Posterior vena cava (tissue), 2 donors: ENCODE data around the gene TMEM117. TPM values are rescaled to one million over a fixed set of nuclear protein-coding genes. Genes with fewer than 3 reads are reported as not detected.

ENCODE experiments used
- DNase-seq: peaks from one replicate; pipeline ENCODE4 v3.0.0-alpha.2; 2020; ENCODE audit warnings: low spot score
- intact Hi-C, 2 donors: fragments of 100-400 bp; cut with DNase I; formaldehyde crosslinking; loops; one replicate each; pipeline versions ENCODE4 v1.14.1 to v1.14.2; 2022 to 2023
- long read RNA-seq, 2 donors: library from polyadenylated mRNA; unstranded; transcript quantifications; one replicate each; pipeline ENCODE4 v2.0.0, GENCODE V29; 2020 to 2021
- total RNA-seq, 2 donors: library from RNA; stranded (reverse); fragmentation: NEBNext Ultra II Directional; extraction: Animal tissue kit (Norgen Biotek cat#: 25700); gene quantifications; one replicate each; pipeline ENCODE4 v1.2.1, GENCODE V29; 2021
- donor health status: DM: yes; HTN: yes; CAD: no.
- donor health status: DM: yes; HTN: yes; CAD: no.

The TMEM117 gene
- 10 to 100 TPM in 1 of 2 donors, 1 to 10 TPM in 1; 10.0 to 11.4 TPM for total RNA-seq
- long read RNA-seq, donor 1, partial matches to known transcripts = 0 of 5 reads
- long read RNA-seq, donor 1, other reads (novel, unspliced or antisense) = 2 of 5 reads
- long read RNA-seq, donor 2, partial matches to known transcripts = 2 of 10 reads
- long read RNA-seq, donor 2, other reads (novel, unspliced or antisense) = 4 of 10 reads

- intact Hi-C loops = no loop called here
- peak; percentile 92 for DNase-seq
These were observed at the start of gene TMEM117 for GRCh38 chr12:43835656-43836474. Gene TMEM117, plus strand, starts transcription at chr12:43836081.

GRCh38 chr12:43786899-43787693 is 48.8 kb upstream of the TMEM117 start:
- intact Hi-C loops = no loop called here

GRCh38 chr12:43789941-43790340 is 45.9 kb upstream of the TMEM117 start:
- no peak for DNase-seq
- intact Hi-C loops = no loop called here

More at GRCh38 chr12:43786899-43787693, 48.8 kb upstream of the TMEM117 start:
- DNase-seq = no peak

- no peak for DNase-seq
- intact Hi-C loops = no loop called here
These were observed 40.1 kb upstream of the TMEM117 start for GRCh38 chr12:43795716-43796280.

- intact Hi-C loops = no loop called here
- DNase-seq = no peak
These were observed 38.2 kb upstream of the TMEM117 start for GRCh38 chr12:43797561-43798217.

GRCh38 chr12:43805149-43805859 is 30.6 kb upstream of the TMEM117 start:
- DNase-seq = no peak
- intact Hi-C loops = loop anchor here in 1 of 2 donors (10.0 kb wide), 1 partner anchor 79 kb away; no protein-coding TSS in a partner anchor

GRCh38 chr12:43805860-43806736 is 29.8 kb upstream of the TMEM117 start, which contains the start of gene TWF1:
Gene TWF1, minus strand, starts transcription at chr12:43806317. Its CDS starts 72 bp downstream, at chr12:43806245.
- peak; percentile 97 for DNase-seq
- intact Hi-C loops = loop anchor here in 1 of 2 donors (10.0 kb wide), 1 partner anchor 79 kb away; no protein-coding TSS in a partner anchor

- intact Hi-C loops = loop anchor here in 1 of 2 donors (10.0 kb wide), 1 partner anchor 78 kb away; no protein-coding TSS in a partner anchor
- no peak for DNase-seq
These were observed 29.2 kb upstream of the TMEM117 start for GRCh38 chr12:43806737-43807072.

- intact Hi-C loops = loop anchor here in 1 of 2 donors (10.0 kb wide), 1 partner anchor 77 kb away; no protein-coding TSS in a partner anchor
- DNase-seq = no peak
These were observed 28.5 kb upstream of the TMEM117 start for GRCh38 chr12:43807386-43807785.

- DNase-seq = no peak
- intact Hi-C loops = no loop called here
These were observed 23.8 kb upstream of the TMEM117 start for GRCh38 chr12:43812057-43812456.

GRCh38 chr12:43812926-43813325 is 23.0 kb upstream of the TMEM117 start:
- no peak for DNase-seq
- intact Hi-C loops = no loop called here

- DNase-seq = no peak
- intact Hi-C loops = no loop called here
These were observed 20.5 kb upstream of the TMEM117 start for GRCh38 chr12:43815416-43815815.

- DNase-seq = no peak
- intact Hi-C loops = no loop called here
These were observed 19.7 kb upstream of the TMEM117 start for GRCh38 chr12:43816168-43816567.

- intact Hi-C loops = no loop called here
- no peak for DNase-seq
These were observed 11.6 kb upstream of the TMEM117 start for GRCh38 chr12:43824207-43824775.

- intact Hi-C loops = no loop called here
- DNase-seq = no peak
These were observed 9.2 kb upstream of the TMEM117 start for GRCh38 chr12:43826681-43827080.

- intact Hi-C loops = no loop called here
These were observed 8.8 kb upstream of the TMEM117 start for GRCh38 chr12:43827093-43827492.

More at GRCh38 chr12:43827093-43827492, 8.8 kb upstream of the TMEM117 start:
- no peak for DNase-seq
